SK-N-MC (cell line): ENCODE results near the gene RGR.

ENCODE experiments used
- EZH2 ChIP-seq: fragments of 200-600 bp; sonication (generic); IDR thresholded peaks from one replicate; pipeline ENCODE4 v1.6.1; 2017; ENCODE audit warnings: antibody characterized with exemption
- FOXP2 ChIP-seq: optimal IDR thresholded peaks from 2 replicates; pipeline ENCODE3; 2011; ENCODE audit warnings: mild to moderate bottlenecking, moderate library complexity; ENCODE audit not compliant: insufficient read depth; ENCODE audit errors: extremely low read length, control extremely low read depth
- POLR2AphosphoS5 ChIP-seq: IDR thresholded peaks from 2 replicates; pipeline ENCODE4 v1.6.1; 2012; ENCODE audit warnings: mild to moderate bottlenecking, low read depth, low read length, borderline replicate concordance

DNA sequence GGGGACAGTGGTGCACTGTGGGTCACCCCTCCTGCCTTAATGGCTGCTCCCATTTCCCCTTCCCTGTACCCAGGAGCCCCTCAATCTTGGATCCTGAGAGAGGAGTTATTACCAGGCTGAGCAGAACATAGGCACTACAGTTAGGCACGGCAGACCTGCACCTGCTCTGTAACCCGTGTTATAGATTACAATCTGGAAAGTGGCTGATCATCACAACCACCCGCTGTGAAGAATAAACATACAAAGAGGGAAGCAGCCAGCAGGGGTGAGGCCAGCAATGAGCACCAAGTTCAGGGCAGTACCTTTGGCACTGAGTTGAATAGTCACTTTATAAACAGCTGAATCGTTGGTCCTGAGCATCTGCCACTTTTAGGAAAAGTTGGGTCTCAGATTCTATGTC lies 48.8 kb upstream of the RGR start:
- TF ChIP-seq POLR2AphosphoS5 (no peak), EZH2 (no peak), FOXP2 (no peak)
